ENCODE measurements around the gene ZNF91.

- TF ChIP-seq CTCF (IDR thresholded peaks at IDR 0.05) (no peak), POLR2A (IDR thresholded peaks at IDR 0.05) (no peak)
These were observed 11.1 kb downstream of the ZNF91 start for GRCh38 chr19:23384166-23384565.
